Globus pallidus (tissue), 1 donor: Measurements from ENCODE around the gene CEP68.
A peak's percentile ranks its signal among the peaks of the same experiment; 100 is the strongest.
"Not testable (repeated sequence)": the region's sequence is repeated elsewhere in the genome, so short reads cannot be mapped to it uniquely, and the experiment has no call there.

ENCODE experiments used
- DNase-seq: peaks from one replicate; pipeline ENCODE4 v3.0.0-alpha.2; 2015; ENCODE audit warnings: low spot score

The CEP68 gene

GRCh38 chr2:65079017-65079416, 22.8 kb downstream of the CEP68 start:
- no peak for DNase-seq

- peak; percentile 31 for DNase-seq
Observed at GRCh38 chr2:65081232-65081685, 25.0 kb downstream of the CEP68 start.

- DNase-seq: no peak
Observed at GRCh38 chr2:65085148-65085547, 28.9 kb downstream of the CEP68 start.

GRCh38 chr2:65092791-65093190, 36.6 kb downstream of the CEP68 start:
- DNase-seq: no peak

GRCh38 chr2:65093211-65093610, 37.0 kb downstream of the CEP68 start:
- DNase-seq: no peak

GRCh38 chr2:65096948-65097347, 40.7 kb downstream of the CEP68 start:
- DNase-seq: no peak

GRCh38 chr2:65097844-65098243, 41.6 kb downstream of the CEP68 start:
- no peak for DNase-seq

- DNase-seq: no peak
Observed at GRCh38 chr2:65098741-65099140, 42.5 kb downstream of the CEP68 start.

- DNase-seq: no peak
Observed at GRCh38 chr2:65101071-65101470, 44.9 kb downstream of the CEP68 start.

- no peak for DNase-seq
Observed at GRCh38 chr2:65103013-65103715, 46.9 kb downstream of the CEP68 start.

- no peak for DNase-seq
Observed at GRCh38 chr2:65107530-65107929, 51.3 kb downstream of the CEP68 start.

GRCh38 chr2:65108780-65109179, 52.6 kb downstream of the CEP68 start:
- no peak for DNase-seq

- no peak for DNase-seq
Observed at GRCh38 chr2:65112633-65113032, 56.4 kb downstream of the CEP68 start.

GRCh38 chr2:65113229-65113628, 57.0 kb downstream of the CEP68 start:
- DNase-seq: no peak

GRCh38 chr2:65113816-65114215, 57.6 kb downstream of the CEP68 start:
- DNase-seq: no peak

GRCh38 chr2:65114921-65115320, 58.7 kb downstream of the CEP68 start:
- DNase-seq: no peak

GRCh38 chr2:65116645-65117044, 60.4 kb downstream of the CEP68 start:
- DNase-seq: no peak

- DNase-seq: no peak
Observed at GRCh38 chr2:65120990-65121693, 64.9 kb downstream of the CEP68 start.

GRCh38 chr2:65122313-65122712, 66.1 kb downstream of the CEP68 start:
- DNase-seq: no peak

GRCh38 chr2:65125457-65125856, 69.2 kb downstream of the CEP68 start:
- DNase-seq: not testable (repeated sequence)

GRCh38 chr2:65128297-65129190, 72.3 kb downstream of the CEP68 start:
- peak; percentile 25 for DNase-seq

GRCh38 chr2:65129286-65129825, 73.1 kb downstream of the CEP68 start:
- DNase-seq: no peak
